ENCODE data around the gene FAM234A.
A peak's percentile ranks its signal among the peaks of the same experiment; 100 is the strongest.
"Not testable (repeated sequence)": the region's sequence is repeated elsewhere in the genome, so short reads cannot be mapped to it uniquely, and the experiment has no call there.

Gene FAM234A, protein sequence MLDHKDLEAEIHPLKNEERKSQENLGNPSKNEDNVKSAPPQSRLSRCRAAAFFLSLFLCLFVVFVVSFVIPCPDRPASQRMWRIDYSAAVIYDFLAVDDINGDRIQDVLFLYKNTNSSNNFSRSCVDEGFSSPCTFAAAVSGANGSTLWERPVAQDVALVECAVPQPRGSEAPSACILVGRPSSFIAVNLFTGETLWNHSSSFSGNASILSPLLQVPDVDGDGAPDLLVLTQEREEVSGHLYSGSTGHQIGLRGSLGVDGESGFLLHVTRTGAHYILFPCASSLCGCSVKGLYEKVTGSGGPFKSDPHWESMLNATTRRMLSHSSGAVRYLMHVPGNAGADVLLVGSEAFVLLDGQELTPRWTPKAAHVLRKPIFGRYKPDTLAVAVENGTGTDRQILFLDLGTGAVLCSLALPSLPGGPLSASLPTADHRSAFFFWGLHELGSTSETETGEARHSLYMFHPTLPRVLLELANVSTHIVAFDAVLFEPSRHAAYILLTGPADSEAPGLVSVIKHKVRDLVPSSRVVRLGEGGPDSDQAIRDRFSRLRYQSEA

DNA sequence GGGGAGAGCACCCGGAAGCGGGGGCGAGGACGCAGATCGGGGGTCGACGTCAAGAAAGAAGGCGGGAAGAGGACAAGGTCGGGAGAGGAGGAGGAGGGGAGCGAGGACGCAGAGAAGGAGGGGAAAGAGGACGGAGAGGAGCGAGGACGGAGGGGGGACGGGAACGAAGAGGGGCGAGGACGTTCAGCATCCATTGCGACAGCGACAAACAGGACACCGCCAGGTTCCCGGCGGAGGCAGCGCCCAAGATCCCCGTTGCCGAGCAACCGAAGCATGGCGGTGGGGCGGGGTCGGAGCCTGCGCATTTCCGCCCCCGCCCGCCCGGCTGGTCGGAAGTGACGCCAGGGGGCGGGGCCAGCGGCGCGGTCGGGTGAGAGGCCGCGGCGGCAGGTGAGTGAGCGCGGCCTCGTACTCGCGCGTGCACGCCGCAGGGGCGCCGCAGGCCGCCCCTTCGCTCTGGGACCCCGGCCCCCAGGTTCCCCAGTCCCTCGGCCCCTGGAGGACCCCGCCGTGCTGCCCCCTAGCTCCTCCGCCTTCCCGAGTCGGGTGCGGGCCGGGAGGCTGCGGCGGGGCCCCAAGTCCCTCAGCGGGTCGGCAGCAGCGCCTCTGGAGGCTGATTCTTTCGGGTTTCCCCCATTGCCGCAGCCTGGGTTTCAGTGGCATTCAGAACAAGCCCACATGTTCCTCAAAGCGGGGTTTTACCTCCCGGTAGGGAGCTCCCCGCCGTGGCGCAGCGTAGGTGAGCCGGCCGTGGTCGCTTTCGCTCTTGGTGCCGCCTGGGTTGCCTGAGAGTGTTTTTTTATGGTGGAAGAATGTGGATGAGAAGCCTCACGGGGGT, at the start of gene FAM234A:
FAM234A (plus strand) TSS at position 354 of the 838 bp plus-strand sequence. CDS start 19,593 bp downstream, outside the sequence.
- DNase-seq (ENCODE audit: low read depth in 2 of 2): peak; percentile 92 to 95

DNA sequence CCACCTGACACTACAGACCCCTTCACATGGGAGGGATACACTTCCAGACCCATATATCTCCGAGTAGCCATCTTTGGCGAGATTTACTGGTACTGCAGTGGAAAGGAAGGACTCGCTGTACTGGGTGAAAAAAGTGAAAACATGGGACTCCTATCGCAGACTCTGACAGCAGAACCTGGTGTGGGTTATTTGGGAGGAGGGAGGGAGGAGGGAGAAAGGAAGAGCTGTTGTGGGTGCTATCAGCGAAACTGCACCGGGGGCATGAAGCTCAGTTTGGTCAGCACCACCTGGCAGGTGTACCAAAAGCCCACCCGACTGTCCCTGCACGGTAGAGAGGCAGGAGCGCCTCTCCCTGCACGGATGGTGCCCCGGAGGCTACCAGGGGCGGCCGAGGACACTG, 49.4 kb upstream of the FAM234A start:
- DNase-seq (ENCODE audit: low read depth in 2 of 2): no peak

- DNase-seq (ENCODE audit: low read depth in 2 of 2): no peak
Measured at GRCh38 chr16:185691-186090, 48.9 kb upstream of the FAM234A start.

- no peak for DNase-seq (ENCODE audit: low read depth in 2 of 2)
Measured at GRCh38 chr16:187330-187729, 47.3 kb upstream of the FAM234A start.

- DNase-seq (ENCODE audit: low read depth in 2 of 2): no peak
Measured at GRCh38 chr16:188674-189073, 45.9 kb upstream of the FAM234A start.

DNA sequence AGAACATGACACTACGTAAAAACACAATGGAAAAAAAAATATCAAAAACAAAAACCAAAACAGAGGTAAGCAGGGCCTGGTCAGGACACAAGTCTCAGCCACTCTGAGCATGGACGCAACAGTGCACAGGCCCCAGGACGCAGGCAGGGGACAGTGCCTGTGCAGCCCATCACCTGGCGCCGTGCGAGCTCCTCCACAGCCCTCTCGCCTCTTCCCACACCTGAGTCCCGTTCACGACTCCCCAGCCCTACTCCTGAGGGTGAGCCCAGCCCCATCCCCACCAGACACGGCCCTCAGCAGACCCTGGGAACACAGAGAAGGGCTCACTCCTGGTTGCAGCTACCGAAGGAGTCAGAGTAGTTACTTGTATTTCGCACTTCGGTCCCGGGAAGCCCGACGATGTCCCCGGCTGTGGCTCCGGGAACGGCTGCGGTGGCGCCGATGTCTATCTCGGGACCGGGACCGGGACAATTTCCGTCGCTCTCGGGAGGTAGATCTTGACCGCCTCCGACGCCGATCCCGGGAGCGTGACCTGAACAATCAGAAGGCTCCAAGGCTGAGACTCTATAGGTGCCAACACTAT, 44.9 kb upstream of the FAM234A start:
- no peak for DNase-seq (ENCODE audit: low read depth in 2 of 2)

DNA sequence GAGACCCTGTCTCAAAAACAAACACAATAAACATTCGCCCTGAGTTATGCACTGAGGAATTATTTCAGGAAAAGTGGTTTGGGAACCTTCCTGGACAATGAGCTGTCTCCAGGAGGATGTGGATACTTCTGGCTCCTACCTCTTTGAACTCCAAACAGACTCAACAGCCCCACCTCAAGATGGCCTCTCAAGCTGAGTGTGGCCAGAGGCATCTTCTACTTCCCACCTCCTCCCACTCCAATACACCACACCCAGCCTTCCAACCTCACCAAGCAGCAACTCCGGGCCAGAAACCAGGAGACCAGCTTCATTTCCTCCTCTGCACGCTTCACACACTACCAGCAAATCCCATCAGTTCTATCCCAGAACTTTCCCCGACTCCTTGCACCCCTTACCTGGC, 42.8 kb upstream of the FAM234A start:
- no peak for DNase-seq (ENCODE audit: low read depth in 2 of 2)

- DNase-seq (ENCODE audit: low read depth in 2 of 2): no peak
Measured at GRCh38 chr16:192686-193085, 41.9 kb upstream of the FAM234A start.

DNA sequence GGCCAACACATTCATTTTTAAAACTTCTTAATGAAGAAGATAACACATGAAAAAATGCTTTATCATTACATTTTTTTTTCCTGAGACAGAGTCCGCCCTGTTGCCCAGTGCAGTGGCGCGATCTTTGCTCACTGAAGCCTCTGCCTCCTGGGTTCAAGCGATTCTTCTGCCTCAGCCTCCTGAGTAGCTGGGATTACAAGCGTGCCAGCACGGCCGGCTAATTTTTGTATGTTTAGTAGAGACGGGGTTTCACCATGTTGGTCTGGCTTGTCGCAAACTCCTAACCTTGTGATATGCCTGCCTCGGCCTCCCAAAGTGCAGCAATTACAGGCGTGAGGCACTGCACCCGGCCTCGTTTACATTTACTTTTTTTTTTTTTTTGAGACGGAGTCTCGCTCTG, 41.2 kb upstream of the FAM234A start:
- no peak for DNase-seq (ENCODE audit: low read depth in 2 of 2)

DNA sequence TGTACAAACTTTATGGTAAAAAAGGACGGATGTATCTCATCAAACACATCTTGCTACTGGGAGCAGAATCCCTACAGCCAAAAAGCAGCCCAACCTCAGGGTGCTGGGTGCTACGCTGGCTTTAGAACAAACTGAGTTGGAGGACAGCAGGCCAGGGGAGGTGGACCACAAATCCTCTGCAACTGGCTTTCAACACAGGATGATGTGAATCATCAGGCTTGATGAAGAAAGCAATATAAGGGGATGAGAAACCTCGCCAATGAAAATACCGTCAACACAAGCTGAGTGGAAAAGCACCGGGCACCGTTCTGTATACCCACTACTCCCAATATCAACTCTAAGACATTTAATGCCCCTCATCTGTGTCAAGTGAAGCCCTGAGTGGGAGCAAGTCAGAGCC, 40.1 kb upstream of the FAM234A start:
- DNase-seq (ENCODE audit: low read depth in 2 of 2): no peak

- no peak for DNase-seq (ENCODE audit: low read depth in 2 of 2)
Measured at GRCh38 chr16:200388-200787, 34.2 kb upstream of the FAM234A start.

DNA sequence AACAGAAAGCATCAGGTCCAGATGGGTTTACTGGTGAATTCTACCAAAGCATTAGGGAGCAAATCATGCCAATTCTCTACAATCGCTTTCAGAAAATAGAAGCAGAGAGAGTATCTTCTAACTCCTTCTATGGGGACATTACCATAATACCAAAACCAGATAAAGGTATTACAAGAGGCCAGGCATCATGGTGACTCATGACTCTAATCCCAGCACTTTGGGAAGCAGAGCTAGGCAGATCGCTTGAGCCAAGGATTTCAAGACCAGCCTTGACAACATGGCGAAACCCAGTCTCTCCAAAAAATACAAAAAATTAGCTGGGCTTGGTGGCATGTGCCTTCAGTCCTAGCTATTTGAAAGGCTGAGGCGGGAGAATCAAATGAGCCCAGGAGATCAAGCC, 31.4 kb upstream of the FAM234A start:
- no peak for DNase-seq (ENCODE audit: low read depth in 2 of 2)

DNA sequence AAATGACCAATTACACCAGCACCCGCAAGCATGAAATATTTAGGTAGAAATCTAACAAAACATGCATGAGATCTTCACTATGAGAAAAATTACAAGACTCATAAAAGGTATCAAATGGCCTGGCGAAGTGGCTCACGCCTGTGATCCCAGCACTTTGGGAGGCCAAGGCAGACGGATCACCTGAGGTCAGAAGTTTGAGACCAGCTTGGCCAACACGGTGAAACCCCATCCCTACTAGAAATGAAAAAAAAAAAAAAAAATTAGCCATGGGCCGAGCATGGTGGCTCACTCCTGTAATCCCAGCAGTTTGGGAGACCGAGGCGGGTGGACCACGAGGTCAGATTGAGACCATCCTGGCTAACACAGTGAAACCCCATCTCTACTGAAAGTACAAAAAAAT, 30.6 kb upstream of the FAM234A start:
- DNase-seq (ENCODE audit: low read depth in 2 of 2): not testable (repeated sequence)

DNA sequence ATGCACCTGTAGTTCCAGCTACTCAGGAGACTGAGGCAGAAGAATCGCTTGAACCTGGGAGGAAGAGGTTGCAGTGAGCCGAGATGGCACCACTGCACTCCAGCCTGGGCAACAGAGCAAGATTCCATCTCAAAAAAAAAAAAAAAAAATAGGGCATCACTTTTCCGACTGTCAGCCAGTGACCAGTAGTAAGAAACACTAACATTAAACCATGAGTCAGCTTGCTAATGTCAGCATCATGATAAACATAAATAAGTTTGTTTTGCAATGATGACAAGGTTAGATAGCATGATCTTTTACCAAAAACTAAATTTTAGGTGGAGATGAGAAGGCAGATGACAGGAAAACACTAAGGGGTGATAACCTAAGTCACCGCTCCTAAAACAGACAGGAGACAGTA, 25.3 kb upstream of the FAM234A start:
- DNase-seq (ENCODE audit: low read depth in 2 of 2): not testable (repeated sequence)

GRCh38 chr16:211631-212180, 22.9 kb upstream of the FAM234A start:
- DNase-seq (ENCODE audit: low read depth in 2 of 2): not testable (repeated sequence)

GRCh38 chr16:212999-213398, 21.6 kb upstream of the FAM234A start:
- no peak for DNase-seq (ENCODE audit: low read depth in 2 of 2)

DNA sequence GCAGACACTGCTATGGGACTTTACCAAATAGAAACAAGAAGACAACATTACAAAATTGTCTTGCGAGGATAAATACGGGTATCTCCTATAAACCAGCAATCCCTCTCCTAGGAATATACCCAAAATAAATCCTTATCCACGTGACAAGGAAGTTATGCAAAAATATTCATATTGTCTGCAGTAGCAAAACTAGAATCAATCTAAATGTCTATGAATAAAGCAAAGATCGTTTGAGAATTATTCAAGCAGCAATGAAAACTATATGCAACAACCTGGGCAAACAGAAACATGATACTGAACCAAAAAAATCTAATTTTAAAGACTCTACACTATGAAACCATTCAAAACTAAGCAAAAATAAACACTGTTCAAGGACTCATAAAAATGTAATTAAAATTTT, 14.6 kb upstream of the FAM234A start:
- no peak for DNase-seq (ENCODE audit: low read depth in 2 of 2)

DNA sequence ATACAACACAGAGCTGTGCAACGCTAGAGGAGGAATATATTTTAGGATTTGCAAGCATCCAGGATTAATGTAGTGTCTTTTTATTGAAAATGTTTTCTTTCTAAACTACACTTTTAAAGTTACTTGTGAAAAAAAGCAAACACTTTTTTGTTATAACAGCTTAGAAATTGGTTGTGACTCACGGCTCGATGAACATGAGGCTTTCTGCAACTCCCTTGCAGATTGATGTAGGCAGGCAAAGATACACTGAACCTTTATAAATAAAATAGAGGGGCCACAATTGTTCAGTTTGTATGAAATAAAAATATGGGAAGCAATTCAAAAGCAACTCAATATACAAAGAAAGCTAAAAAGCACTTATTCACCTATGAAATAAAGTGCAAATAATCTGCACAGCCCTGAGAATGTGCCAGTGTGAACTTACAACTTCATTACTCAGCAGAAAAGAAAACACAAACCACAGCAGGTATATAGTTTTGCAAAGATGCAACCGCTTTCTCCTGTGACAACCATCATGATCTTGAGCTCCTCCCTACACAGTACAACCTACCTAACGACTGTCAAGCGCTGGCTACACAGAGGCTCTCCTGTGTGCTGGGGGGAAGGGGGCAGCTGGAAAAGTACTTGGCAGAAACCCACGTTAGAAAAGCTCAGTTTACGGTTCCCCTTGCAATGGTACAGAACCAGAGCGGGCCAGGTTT, 6.3 kb upstream of the FAM234A start:
- no peak for DNase-seq (ENCODE audit: low read depth in 2 of 2)

DNA sequence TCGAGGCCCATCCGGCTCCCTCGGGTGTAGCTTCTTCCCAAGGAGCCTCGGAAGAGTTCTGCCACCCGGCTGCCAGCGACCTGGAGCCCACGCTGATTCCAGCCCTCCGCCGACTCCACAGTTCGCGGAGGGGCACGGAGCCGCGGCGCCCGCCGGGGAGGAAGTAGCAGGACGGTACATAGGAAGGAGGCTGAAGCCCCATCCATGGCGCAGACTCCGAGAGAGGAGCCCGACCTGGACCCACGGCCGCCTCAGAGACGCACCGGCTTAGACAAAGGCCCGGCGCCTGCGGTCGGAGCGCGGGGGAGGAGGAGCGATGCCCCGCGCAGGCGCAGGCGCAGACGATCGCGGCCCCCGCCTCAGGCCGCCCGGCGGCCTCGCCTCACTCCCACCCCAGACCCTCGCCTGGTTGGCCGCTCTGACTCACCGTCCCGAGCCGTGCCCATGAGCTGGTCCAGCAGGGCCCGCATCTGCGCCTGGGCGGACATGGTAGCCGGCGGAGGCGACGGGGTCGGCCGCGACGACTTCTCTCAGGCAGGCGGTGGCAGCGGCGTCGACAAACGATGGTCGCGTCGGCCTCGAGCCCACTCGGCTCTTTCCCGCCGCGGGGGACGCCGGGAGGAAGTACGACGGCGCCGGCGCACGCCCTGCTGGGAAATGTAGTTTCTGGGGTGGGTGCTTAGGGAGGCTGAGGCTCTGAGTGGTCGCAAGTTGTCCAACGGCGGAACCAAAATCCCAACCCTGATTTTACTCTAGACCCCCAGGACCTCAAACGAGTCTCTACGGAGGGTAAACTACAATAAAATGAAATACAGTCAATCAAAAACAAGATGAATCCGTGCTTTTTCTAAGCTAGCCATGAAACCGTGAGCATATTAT, 5.5 kb upstream of the FAM234A start, which contains the start of gene LUC7L:
LUC7L (minus strand) TSS at position 598 of the 879 bp plus-strand sequence; CDS start at position 488, 110 bp downstream.
- peak; percentile 75 to 84 for DNase-seq (ENCODE audit: low read depth in 2 of 2)

DNA sequence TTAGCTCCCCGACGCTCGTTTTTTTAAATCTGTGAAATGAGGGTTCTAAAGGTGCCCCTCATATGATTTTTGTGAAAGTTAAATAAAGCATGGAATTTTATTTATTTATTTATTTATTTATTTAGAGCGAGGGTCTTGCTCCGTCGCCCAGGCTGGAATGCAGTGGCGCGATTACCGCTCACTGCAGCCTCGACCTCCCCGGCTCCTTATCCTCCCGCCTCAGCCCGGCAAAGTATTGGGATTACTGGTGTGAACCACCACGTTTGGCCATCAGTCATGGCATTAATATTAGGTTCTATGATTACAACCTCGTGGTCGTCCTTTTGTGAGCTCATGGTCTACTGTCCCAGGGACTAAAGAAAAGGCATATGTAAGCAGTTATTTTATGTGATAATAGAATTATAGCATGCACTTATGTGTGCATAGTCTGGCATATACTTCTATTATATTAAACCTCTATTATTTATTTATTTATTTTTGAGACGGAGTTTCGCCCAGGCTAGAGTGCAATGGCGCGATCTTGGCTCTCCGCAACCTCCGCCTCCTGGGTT, 4.8 kb upstream of the FAM234A start:
- DNase-seq (ENCODE audit: low read depth in 2 of 2): no peak
